Skeletal muscle tissue (tissue), 4 donors: ENCODE results near the gene YTHDF1. TPM values are rescaled to one million over a fixed set of nuclear protein-coding genes. Genes with fewer than 3 reads are reported as not detected.

Experiments used
- H3K27ac ChIP-seq: one replicate; pipeline ENCODE4 v1.7.0; 2013; ENCODE audit warnings: mild to moderate bottlenecking, low read depth, low read length, inconsistent platforms
- H3K27me3 ChIP-seq, 3 donors: one replicate each; pipeline ENCODE4 v1.7.0; 2013; ENCODE audit warnings: low read length in 3 of 3; ENCODE audit not compliant: control insufficient read depth in 3 of 3, insufficient read depth in 3 of 3
- H3K36me3 ChIP-seq, 3 donors: one replicate each; pipeline ENCODE4 v1.7.0; 2013; ENCODE audit warnings: low read length in 3 of 3; ENCODE audit not compliant: control insufficient read depth in 3 of 3, insufficient read depth in 3 of 3
- H3K4me1 ChIP-seq, 3 donors: one replicate each; pipeline ENCODE4 v1.7.0; 2013; ENCODE audit warnings: low read length in 3 of 3, mild to moderate bottlenecking in 3 of 3; ENCODE audit not compliant: control insufficient read depth in 3 of 3, insufficient read depth in 3 of 3
- H3K4me3 ChIP-seq, 3 donors: one replicate each; pipeline ENCODE4 v1.7.0; 2013; ENCODE audit warnings: low read length in 3 of 3
- H3K9ac ChIP-seq, 3 donors: one replicate each; pipeline ENCODE4 v1.7.0; 2013; ENCODE audit warnings: low read length in 3 of 3, mild to moderate bottlenecking in 3 of 3, moderate library complexity in 2 of 3, low read depth in 1 of 3
- H3K9me3 ChIP-seq, 3 donors: one replicate each; pipeline ENCODE4 v1.7.0; 2013; ENCODE audit warnings: low read length in 3 of 3; ENCODE audit not compliant: control insufficient read depth in 3 of 3
- total RNA-seq: library from RNA; depleted of rRNA; stranded (reverse); fragments of >200 nt; gene quantifications from one replicate; pipeline ENCODE4 v1.2.3, GENCODE V29; 2014
- donor health status: Osteomylitis.

Gene YTHDF1
- total RNA-seq, 1 donor from 2014 or later: 17.2 TPM

DNA sequence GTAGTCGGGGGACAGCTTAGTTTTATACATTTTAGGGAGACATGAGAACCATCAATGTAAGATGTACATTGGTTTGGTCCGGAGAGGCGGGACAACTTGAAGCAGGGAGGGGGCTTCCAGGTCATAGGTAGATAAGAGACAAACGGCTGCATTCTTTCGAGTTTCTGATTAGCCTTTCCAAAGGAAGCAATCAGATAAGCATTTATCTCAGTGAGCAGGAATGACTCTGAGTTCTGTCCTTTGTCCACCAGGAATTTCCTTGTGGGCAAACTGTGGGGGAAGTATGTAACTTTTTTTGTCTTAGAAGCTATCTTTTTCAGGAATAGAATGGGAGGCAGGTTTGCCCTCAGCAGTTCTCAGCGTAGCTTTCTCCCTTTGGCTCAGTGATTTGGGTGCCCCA lies 1.4 kb downstream of the YTHDF1 start:
- Histone ChIP-seq H3K27me3 (no peaks in the 10 kb centered on the region), H3K27ac (peak overlapping the region; percentile 69)

DNA sequence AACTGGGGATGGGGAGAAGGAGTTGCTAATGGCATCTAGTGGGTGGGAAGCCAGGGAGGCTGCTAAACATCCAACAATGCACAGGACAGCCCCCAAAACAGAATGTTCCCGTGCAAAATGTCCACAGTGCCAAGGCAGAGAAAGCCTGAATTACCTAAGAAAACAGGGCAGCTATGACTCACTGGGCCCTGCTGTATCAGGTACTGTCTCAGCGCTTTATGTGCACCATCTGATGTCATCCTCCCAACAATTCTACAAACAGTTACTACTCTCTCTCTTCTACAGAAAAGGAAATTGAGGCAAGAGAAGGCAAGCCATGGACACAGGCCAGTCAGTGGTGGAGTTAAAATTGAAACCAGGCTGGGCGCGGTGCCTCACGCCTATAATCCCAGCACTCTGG lies 3.1 kb downstream of the YTHDF1 start:
- no peak overlapping the region for H3K27ac ChIP-seq
- H3K4me3 ChIP-seq: no peak overlapping the region
- peaks cover 27 to 40% (median 37%) of the 10 kb centered on the region in 3 donors for H3K36me3 ChIP-seq

More for the DNA sequence above, 1.4 kb downstream of the YTHDF1 start:
- no peaks in the 10 kb centered on the region for H3K9me3 ChIP-seq
- peaks cover 25 to 35% (median 32%) of the 10 kb centered on the region in 3 donors for H3K36me3 ChIP-seq
- peak overlapping the region in 2 of 3 donors; percentile 78 to 83 for H3K4me3 ChIP-seq
- H3K9ac ChIP-seq: peak overlapping the region in 2 of 3 donors; percentile 77 to 92
- peaks cover 31 to 52% (median 35%) of the 10 kb centered on the region in 3 donors for H3K4me1 ChIP-seq

DNA sequence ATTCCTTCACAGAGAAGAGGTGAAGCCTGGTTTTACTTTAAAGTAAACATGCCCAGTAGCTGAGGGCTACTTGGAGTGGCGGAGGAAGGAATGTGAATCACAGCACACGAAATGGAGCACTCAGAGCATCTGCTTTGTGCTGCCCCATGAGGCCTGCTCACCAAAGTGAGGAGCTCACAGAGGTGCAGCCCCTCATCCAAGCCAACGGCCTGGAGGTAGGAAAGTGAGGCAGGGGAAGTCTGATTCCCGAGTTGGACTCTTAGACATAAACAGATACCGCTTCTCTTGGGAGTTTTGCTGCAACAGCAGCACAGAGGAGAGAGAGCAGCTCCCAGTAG lies 3.6 kb downstream of the YTHDF1 start:
- Histone ChIP-seq H3K4me3 (no peak overlapping the region), H3K27ac (no peak overlapping the region), H3K9ac (peak overlapping the region in 2 of 3 donors; percentile 38 to 40), H3K4me1 (peaks cover 42 to 66% (median 46%) of the 10 kb centered on the region in 3 donors), H3K27me3 (no peaks in the 10 kb centered on the region), H3K36me3 (peaks cover 27 to 43% (median 39%) of the 10 kb centered on the region in 3 donors), H3K9me3 (no peaks in the 10 kb centered on the region)

More for the DNA sequence above, 3.1 kb downstream of the YTHDF1 start:
- Histone ChIP-seq H3K9ac (peak overlapping the region in 2 of 3 donors; percentile 38 to 40), H3K9me3 (no peaks in the 10 kb centered on the region), H3K4me1 (peaks cover 42 to 63% (median 46%) of the 10 kb centered on the region in 3 donors), H3K27me3 (no peaks in the 10 kb centered on the region)

DNA sequence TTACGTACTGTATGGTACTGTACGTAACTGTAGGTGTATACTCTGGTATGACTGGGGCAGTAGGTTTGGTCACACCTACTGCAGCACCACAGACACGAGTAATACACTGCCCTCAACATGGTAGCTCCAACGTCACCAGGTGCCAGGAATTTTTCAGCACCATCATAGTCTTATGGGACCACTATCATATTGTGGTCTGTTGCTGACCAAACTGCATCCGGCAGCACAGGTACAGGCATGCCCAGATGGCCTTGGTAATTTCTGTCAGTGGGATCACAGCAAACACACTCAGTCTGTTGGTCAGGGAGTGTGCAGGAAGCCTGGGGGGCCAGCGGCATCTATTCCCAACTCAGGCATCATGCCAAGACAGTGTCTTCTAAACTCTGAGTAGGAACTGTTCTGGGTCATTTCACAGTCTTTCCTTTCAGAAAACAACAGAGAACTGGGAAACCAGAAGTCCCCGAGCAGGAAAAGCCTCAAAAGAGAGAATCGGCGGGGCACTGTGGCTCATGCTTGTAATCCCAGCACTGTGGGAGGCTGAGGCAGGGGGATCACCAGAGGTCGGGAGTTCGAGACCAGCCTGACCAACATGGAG lies 5.8 kb downstream of the YTHDF1 start:
- Histone ChIP-seq H3K4me3 (no peak overlapping the region), H3K9me3 (no peaks in the 10 kb centered on the region), H3K36me3 (peaks cover 30 to 49% (median 47%) of the 10 kb centered on the region in 3 donors), H3K4me1 (peaks cover 39 to 68% (median 41%) of the 10 kb centered on the region in 3 donors), H3K27ac (no peak overlapping the region), H3K9ac (no peak overlapping the region), H3K27me3 (no peaks in the 10 kb centered on the region)

DNA sequence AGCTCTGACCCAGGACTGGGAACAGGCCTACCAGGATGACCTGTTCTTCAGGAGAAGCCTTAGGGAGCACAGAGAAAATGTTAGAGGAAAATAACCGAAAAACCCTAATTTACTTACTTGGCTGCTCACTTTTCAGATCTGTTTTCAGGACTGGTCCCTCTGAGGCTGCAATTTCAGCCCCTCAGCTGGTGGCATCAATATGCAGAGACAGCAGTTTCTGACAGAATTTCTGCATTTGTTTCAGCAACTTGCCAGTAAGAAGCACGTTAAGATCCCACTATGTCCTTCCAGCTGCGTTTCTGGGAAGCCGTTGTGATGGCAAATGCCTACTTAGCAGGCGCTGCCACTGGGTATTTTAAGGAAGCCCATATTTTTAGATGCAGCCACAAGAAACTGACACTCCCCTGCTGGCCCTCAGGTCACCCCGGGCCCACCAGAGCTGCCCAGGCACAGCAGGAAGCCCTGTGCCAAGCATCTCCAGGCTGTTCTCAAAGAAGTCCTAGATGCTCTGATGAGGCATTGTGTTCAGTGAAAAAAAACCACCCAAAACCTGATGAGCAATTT lies 7.5 kb downstream of the YTHDF1 start:
- Histone ChIP-seq H3K36me3 (peaks cover 35 to 55% (median 49%) of the 10 kb centered on the region in 3 donors), H3K9ac (peak overlapping the region in 2 of 3 donors; percentile 23 to 25), H3K9me3 (no peaks in the 10 kb centered on the region), H3K4me1 (peaks cover 29 to 54% (median 31%) of the 10 kb centered on the region in 3 donors), H3K27ac (no peak overlapping the region), H3K27me3 (no peaks in the 10 kb centered on the region), H3K4me3 (no peak overlapping the region)

DNA sequence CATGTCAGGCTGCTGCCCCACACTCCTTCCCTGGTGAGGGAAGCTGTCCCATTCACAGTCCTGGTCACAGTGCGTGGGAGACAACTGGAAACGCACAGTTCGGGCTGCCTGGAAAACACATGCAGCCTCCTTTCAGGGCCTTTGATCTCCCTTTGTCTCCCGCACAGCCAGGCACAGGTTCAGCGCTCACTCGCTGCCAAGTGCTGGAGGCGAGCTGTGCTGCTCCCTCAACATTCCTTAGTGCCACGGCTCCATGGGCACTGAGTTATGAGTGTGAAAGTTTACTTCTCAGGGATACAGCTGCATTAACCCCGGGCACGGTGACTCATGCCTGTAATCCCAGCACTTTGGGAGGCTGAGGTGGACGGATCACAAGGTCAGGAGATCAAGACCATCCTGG lies 9.1 kb downstream of the YTHDF1 start:
- Histone ChIP-seq H3K4me1 (peaks cover 17 to 38% (median 18%) of the 10 kb centered on the region in 3 donors), H3K9me3 (no peaks in the 10 kb centered on the region), H3K36me3 (peaks cover 42 to 56% (median 53%) of the 10 kb centered on the region in 3 donors), H3K27ac (no peak overlapping the region), H3K9ac (no peak overlapping the region), H3K27me3 (no peaks in the 10 kb centered on the region), H3K4me3 (no peak overlapping the region)

DNA sequence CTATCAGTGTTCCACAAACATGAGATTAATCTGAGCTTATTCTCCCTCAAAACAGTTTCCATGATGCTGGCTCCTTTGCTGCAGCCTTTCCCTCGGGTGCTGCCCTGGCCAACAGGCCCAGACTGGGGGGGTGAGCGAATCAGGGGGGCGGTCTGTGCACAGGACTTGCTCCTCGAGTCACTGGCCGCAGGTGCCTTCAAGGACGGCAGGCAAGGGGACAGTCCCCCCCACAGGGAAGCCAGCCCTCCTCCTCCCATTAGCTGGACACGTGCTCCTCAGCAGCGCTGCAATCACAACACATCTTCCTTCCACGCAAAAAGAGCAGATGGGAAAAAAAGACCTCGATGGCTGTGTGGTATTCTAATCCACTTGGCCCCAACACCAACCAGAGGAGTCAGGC lies 10.0 kb downstream of the YTHDF1 start:
- Histone ChIP-seq H3K9ac (peak overlapping the region in 2 of 3 donors; percentile 5 to 25), H3K36me3 (peaks cover 50 to 57% (median 55%) of the 10 kb centered on the region in 3 donors)

DNA sequence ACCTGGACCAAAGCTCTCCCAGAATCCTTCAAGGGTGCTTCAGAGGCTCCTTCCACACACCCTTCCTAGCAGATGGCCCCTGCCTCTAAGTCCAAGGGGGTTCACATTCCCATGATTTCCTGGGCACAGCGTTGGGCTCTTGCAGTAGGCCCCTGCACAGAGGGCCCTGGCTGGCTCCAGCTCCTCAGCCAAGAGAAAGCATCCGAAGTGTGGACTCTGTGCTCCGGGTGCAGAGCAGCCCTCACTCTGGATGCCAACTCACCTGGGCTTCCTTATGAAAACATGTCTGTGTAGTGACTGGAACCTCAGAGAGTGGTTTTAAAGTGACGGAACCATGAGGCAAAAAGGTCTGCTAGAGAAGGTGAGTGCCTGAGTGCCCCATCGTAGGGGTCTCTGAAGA lies 11.6 kb downstream of the YTHDF1 start:
- Histone ChIP-seq H3K27ac (no peak overlapping the region), H3K4me3 (no peak overlapping the region), H3K4me1 (peaks cover 17 to 28% (median 18%) of the 10 kb centered on the region in 3 donors), H3K36me3 (peaks cover 41 to 49% (median 45%) of the 10 kb centered on the region in 3 donors), H3K9ac (no peak overlapping the region), H3K9me3 (no peaks in the 10 kb centered on the region), H3K27me3 (no peaks in the 10 kb centered on the region)

More for the DNA sequence above, 10.0 kb downstream of the YTHDF1 start:
- no peaks in the 10 kb centered on the region for H3K9me3 ChIP-seq
- no peak overlapping the region for H3K27ac ChIP-seq
- H3K4me1 ChIP-seq: peaks cover 17 to 35% (median 18%) of the 10 kb centered on the region in 3 donors
- H3K4me3 ChIP-seq: no peak overlapping the region
- H3K27me3 ChIP-seq: no peaks in the 10 kb centered on the region

DNA sequence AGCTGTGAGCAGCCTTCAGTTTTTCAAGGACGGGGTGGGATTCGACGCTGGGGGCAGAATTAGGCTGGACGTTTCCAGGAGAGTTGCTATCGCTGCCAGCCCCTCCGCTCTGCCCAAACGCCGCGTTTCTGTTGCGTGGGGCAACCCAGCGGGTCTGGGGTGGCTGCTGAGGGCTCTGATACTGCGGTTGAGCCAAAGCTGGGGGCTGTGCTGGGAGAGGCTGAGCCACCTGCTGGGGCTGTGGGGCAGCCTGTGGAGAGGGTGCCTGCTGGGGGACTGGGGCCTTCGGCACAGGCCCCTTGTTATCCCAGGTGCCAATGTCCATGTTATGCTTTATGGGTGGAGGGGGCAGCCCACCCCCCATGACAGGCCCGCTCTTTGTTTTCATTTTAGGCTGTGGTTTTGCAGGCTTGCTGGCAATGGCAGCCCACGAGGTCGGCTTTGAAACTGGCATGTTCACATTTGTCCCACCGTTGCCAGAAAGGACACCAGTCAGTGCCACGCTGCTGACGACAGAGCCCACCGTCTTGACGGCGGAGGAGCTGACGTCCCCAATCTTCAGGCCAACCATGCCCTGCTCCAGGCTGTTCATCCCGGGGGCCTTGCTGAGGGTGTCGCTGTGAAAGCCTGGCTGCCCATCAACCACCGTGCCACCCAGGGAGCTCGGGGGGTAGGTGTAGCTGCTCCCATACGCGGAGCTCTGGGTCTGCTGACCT lies 13.0 kb downstream of the YTHDF1 start:
- H3K9ac ChIP-seq: no peak overlapping the region
- no peak overlapping the region for H3K27ac ChIP-seq
- H3K36me3 ChIP-seq: peaks cover 40 to 44% (median 41%) of the 10 kb centered on the region in 3 donors
- no peak overlapping the region for H3K4me3 ChIP-seq
- peaks cover 7 to 22% (median 15%) of the 10 kb centered on the region in 3 donors for H3K4me1 ChIP-seq
- no peaks in the 10 kb centered on the region for H3K9me3 ChIP-seq
- H3K27me3 ChIP-seq: no peaks in the 10 kb centered on the region

DNA sequence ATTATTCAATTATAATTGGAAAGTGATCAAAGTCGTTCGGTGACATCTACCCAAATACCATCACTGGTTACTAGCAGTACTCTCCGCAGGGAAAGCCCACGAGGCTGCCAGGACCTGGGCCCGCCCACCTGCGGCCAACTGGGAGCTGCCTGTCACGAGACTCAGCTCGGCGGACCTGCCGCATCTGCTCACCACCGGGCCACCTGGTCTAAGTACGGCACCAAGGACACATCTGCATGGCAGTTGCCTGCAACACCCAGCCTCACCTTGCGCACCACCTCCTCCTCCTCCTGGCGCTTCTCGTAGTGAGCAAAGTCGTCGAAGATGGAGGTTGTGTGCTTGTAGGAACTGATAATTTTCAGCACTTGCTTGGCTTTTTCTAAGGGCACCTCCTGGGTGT lies 13.9 kb downstream of the YTHDF1 start:
- no peaks in the 10 kb centered on the region for H3K9me3 ChIP-seq
- H3K4me3 ChIP-seq: no peak overlapping the region
- H3K27ac ChIP-seq: no peak overlapping the region
- no peaks in the 10 kb centered on the region for H3K27me3 ChIP-seq
- peaks cover 40 to 43% (median 40%) of the 10 kb centered on the region in 3 donors for H3K36me3 ChIP-seq
- no peak overlapping the region for H3K9ac ChIP-seq
- H3K4me1 ChIP-seq: peaks cover 12 to 27% (median 18%) of the 10 kb centered on the region in 3 donors
